HCT116 (cell line): ENCODE data around the gene CAMK1D. TPM values are rescaled to one million over a fixed set of nuclear protein-coding genes. Genes with fewer than 3 reads are reported as not detected.

Experiments used
- ATAC-seq: fragments of 200-7000 bp; cut with Tn5 transposase; 2 replicates; pipeline ENCODE4 v1.9.1; 2020; ENCODE audit warnings: mild to moderate bottlenecking, moderate library complexity
- BruUV-seq: library from RNA; stranded (reverse); fragments of 400-500 nt; replicated peaks from 2 replicates; lab custom pipeline; 2021; lab: Mats Ljungman, UMichigan
- CTCF ChIA-PET: fragments of 300-600 bp; sonication (Branson Sonifier 250); formaldehyde crosslinking; loops from one replicate; lab custom pipeline; 2021; ENCODE audit warnings: antibody characterized with exemption; lab: Charles Lee
- POLR2A ChIA-PET: fragments of 300-600, 350-600 bp; sonication (Branson Sonifier 250); formaldehyde crosslinking; loops from one replicate; lab custom pipeline; 2021; ENCODE audit warnings: antibody characterized with exemption; lab: Charles Lee
- RAD21 ChIA-PET, 2 experiments: fragments of 300-600 bp; sonication (Branson Sonifier 250); formaldehyde crosslinking; loops; one replicate each; lab custom pipeline; 2023; ENCODE audit warnings: low total read pairs in 2 of 2; ENCODE audit not compliant: uncharacterized antibody in 2 of 2, unreplicated experiment in 2 of 2, low non-redundant PET in 1 of 2; lab: Charles Lee
- DNase-seq: peaks from one replicate; pipeline ENCODE4 v3.0.0-alpha.2; 2010; ENCODE audit warnings: low read depth, low spot score
- H2AFZ ChIP-seq: fragments of 200-600 bp; shearing (Covaris generic), sonication (generic); 2 replicates; pipeline ENCODE4 v1.6.1; 2017; ENCODE audit warnings: low read depth, mixed run types, mixed read lengths, antibody characterized with exemption, low read length; ENCODE audit not compliant: poor library complexity, severe bottlenecking
- H3K27ac ChIP-seq: 2 replicates; pipeline ENCODE4 v1.5.1; 2012; ENCODE audit warnings: low read depth, low read length
- H3K27me3 ChIP-seq: fragments of 200-600 bp; sonication (generic); 2 replicates; pipeline ENCODE4 v1.6.1; 2016; ENCODE audit warnings: mixed run types, low read length, mixed read lengths; ENCODE audit not compliant: insufficient read depth
- H3K36me3 ChIP-seq, 2 experiments: fragments of 200-500 bp in 1 of 2; fragments of 200-600 bp in 1 of 2; sonication (Bioruptor generic) in 1 of 2; sonication (generic) in 1 of 2; 2 replicates each; pipeline versions ENCODE4 v1.5.1 to v1.6.1; 2014 to 2016; ENCODE audit warnings: low read length in 2 of 2, inconsistent platforms in 1 of 2, mixed read lengths in 1 of 2, mixed run types in 1 of 2; ENCODE audit not compliant: insufficient read depth in 2 of 2, control insufficient read depth in 1 of 2
- H3K4me1 ChIP-seq, 2 experiments: fragments of 200-600 bp in 1 of 2; sonication (generic) in 1 of 2; 2 replicates each; pipeline versions ENCODE4 v1.5.1 to v1.6.1; 2012 to 2017; ENCODE audit warnings: low read length in 2 of 2, inconsistent platforms in 1 of 2, mild to moderate bottlenecking in 1 of 2, mixed read lengths in 1 of 2, mixed run types in 1 of 2, moderate library complexity in 1 of 2; ENCODE audit not compliant: insufficient read depth in 2 of 2, control insufficient read depth in 1 of 2
- H3K4me2 ChIP-seq: fragments of 200-600 bp; sonication (generic); 2 replicates; pipeline ENCODE4 v1.6.1; 2017; ENCODE audit warnings: mixed run types, low read length, mixed read lengths
- H3K4me3 ChIP-seq, 2 experiments: fragments of 200-600 bp in 1 of 2; sonication (generic) in 1 of 2; replicated peaks in 1 of 2; 2 replicates each; pipeline ENCODE4 v1.5.1; 2011 to 2016; ENCODE audit warnings: low read length in 2 of 2, control low read depth in 1 of 2, low read depth in 1 of 2, mild to moderate bottlenecking in 1 of 2, mixed read lengths in 1 of 2, mixed run types in 1 of 2
- H3K79me2 ChIP-seq: fragments of 200-600 bp; sonication (generic); 2 replicates; pipeline ENCODE4 v1.6.1; 2017; ENCODE audit warnings: mild to moderate bottlenecking, mixed run types, low read length, moderate library complexity, mixed read lengths; ENCODE audit not compliant: insufficient read depth
- H3K9ac ChIP-seq: fragments of 200-600 bp; sonication (generic); 2 replicates; pipeline ENCODE4 v1.6.1; 2016; ENCODE audit warnings: low read length, mixed read lengths
- H3K9me2 ChIP-seq: fragments of 200-600 bp; sonication (generic), shearing (Covaris generic); 2 replicates; pipeline ENCODE4 v1.6.1; 2017; ENCODE audit warnings: mixed run types, mild to moderate bottlenecking, moderate library complexity; ENCODE audit not compliant: insufficient read depth
- H3K9me3 ChIP-seq, 2 experiments: fragments of 200-500 bp in 1 of 2; fragments of 200-600 bp in 1 of 2; sonication (Bioruptor generic) in 1 of 2; sonication (generic) in 1 of 2; 2 replicates each; pipeline ENCODE4 v1.6.1; 2014 to 2017; ENCODE audit warnings: low read length in 2 of 2, mixed read lengths in 2 of 2, inconsistent platforms in 1 of 2, low read depth in 1 of 2, mild to moderate bottlenecking in 1 of 2, mixed run types in 1 of 2, moderate library complexity in 1 of 2; ENCODE audit not compliant: control insufficient read depth in 1 of 2, insufficient read depth in 1 of 2
- H4K20me1 ChIP-seq: fragments of 200-600 bp; sonication (generic), shearing (Covaris generic); 2 replicates; pipeline ENCODE4 v1.6.1; 2017; ENCODE audit warnings: mixed run types, mild to moderate bottlenecking, moderate library complexity; ENCODE audit not compliant: insufficient read depth
- ATF3 ChIP-seq: IDR thresholded peaks from 2 replicates; pipeline ENCODE4 v1.6.1; 2012
- CEBPB ChIP-seq: IDR thresholded peaks from 2 replicates; pipeline ENCODE4 v1.6.1; 2012; ENCODE audit warnings: low read depth
- CTCF ChIP-seq, 3 experiments: fragments of 200-600 bp in 1 of 3; sonication (generic) in 1 of 3; IDR thresholded peaks in 2 of 3; conservative IDR thresholded peaks in 1 of 3; 2 replicates each; pipeline ENCODE4 v1.5.1; 2012 to 2017; ENCODE audit warnings: low read depth in 2 of 3, low read length in 2 of 3, antibody characterized with exemption in 1 of 3, borderline replicate concordance in 1 of 3, control low read depth in 1 of 3, mild to moderate bottlenecking in 1 of 3, mixed read lengths in 1 of 3, mixed run types in 1 of 3, moderate library complexity in 1 of 3; ENCODE audit not compliant: insufficient read depth in 1 of 3
- EGR1 ChIP-seq: IDR thresholded peaks from 2 replicates; pipeline ENCODE4 v1.6.1; 2012; ENCODE audit warnings: low read depth
- ELF1 ChIP-seq: IDR thresholded peaks from 2 replicates; pipeline ENCODE4 v1.6.1; 2012; ENCODE audit warnings: low read depth, borderline replicate concordance
- EZH2 ChIP-seq: fragments of 200-600 bp; sonication (generic); IDR thresholded peaks from 2 replicates; pipeline ENCODE4 v1.6.1; 2017; ENCODE audit warnings: antibody characterized with exemption, mixed run types
- EZH2phosphoT487 ChIP-seq: fragments of 200-600 bp; IDR thresholded peaks from 2 replicates; pipeline ENCODE4 v1.6.1; 2018; ENCODE audit warnings: antibody characterized with exemption, borderline replicate concordance
- FOSL1 ChIP-seq: IDR thresholded peaks from 2 replicates; pipeline ENCODE4 v1.6.1; 2012; ENCODE audit warnings: low read depth
- JUND ChIP-seq: IDR thresholded peaks from 2 replicates; pipeline ENCODE4 v1.6.1; 2012
- MAX ChIP-seq: IDR thresholded peaks from 2 replicates; pipeline ENCODE4 v1.6.1; 2012
- POLR2A ChIP-seq: IDR thresholded peaks from 2 replicates; pipeline ENCODE4 v1.7.0; 2011; ENCODE audit warnings: borderline replicate concordance; ENCODE audit not compliant: insufficient read depth, insufficient read length; ENCODE audit errors: extremely low read depth
- POLR2AphosphoS5 ChIP-seq: IDR thresholded peaks from 2 replicates; pipeline ENCODE4 v1.6.1; 2011; ENCODE audit warnings: mild to moderate bottlenecking, low read depth, low read length, moderate library complexity
- RAD21 ChIP-seq: IDR thresholded peaks from 2 replicates; pipeline ENCODE4 v1.6.1; 2012; ENCODE audit warnings: low read depth, mild to moderate bottlenecking
- REST ChIP-seq: IDR thresholded peaks from 2 replicates; pipeline ENCODE4 v1.6.1; 2012; ENCODE audit warnings: low read depth
- SIN3A ChIP-seq: IDR thresholded peaks from 2 replicates; pipeline ENCODE4 v1.6.1; 2012; ENCODE audit warnings: low read depth
- TCF7L2 ChIP-seq: IDR thresholded peaks from 2 replicates; pipeline ENCODE4 v1.7.0; 2011; ENCODE audit warnings: borderline replicate concordance, inconsistent platforms; ENCODE audit not compliant: insufficient read depth, insufficient read length; ENCODE audit errors: extremely low read depth
- YY1 ChIP-seq: IDR thresholded peaks from 2 replicates; pipeline ENCODE4 v1.6.1; 2011; ENCODE audit warnings: low read length, low read depth, moderate library complexity, mild to moderate bottlenecking; ENCODE audit not compliant: insufficient replicate concordance; ENCODE audit errors: extremely low read depth
- ZFX ChIP-seq: fragments of 450-650 bp; IDR thresholded peaks from 2 replicates; pipeline ENCODE4 v1.6.1; 2017
- ZNF274 ChIP-seq: fragments of 200-500 bp; sonication (Bioruptor generic); IDR thresholded peaks from 2 replicates; pipeline ENCODE4 v1.6.1; 2014; ENCODE audit warnings: mild to moderate bottlenecking, low read depth, low read length, inconsistent platforms
- intact Hi-C: fragments of 100-400 bp; cut with micrococcal nuclease; formaldehyde crosslinking; loops from 2 replicates; pipeline ENCODE4 v1.10.0; 2022
- total RNA-seq: library from RNA; stranded (reverse); gene quantifications from one replicate; pipeline ENCODE4 v1.2.1, GENCODE V29; 2021; ENCODE audit not compliant: unreplicated experiment

The CAMK1D gene
- total RNA-seq, 1 experiment from 2014 or later, result 9.6 TPM

- ChIA-PET RAD21 (no interaction called here), POLR2A (no interaction called here), CTCF (no interaction called here)
- H3K27ac ChIP-seq, result no peak overlapping the region
- BruUV-seq, result no TSS peak
- DNase-seq (no peak), ATAC-seq (no peak)
- H3K36me3 ChIP-seq, result no peaks in the 10 kb centered on the region
- no peak overlapping the region for H3K9ac ChIP-seq
- no peaks in the 10 kb centered on the region for H3K9me3 ChIP-seq
- no peaks in the 10 kb centered on the region for H3K79me2 ChIP-seq
- no peaks in the 10 kb centered on the region for H4K20me1 ChIP-seq
- H3K4me3 ChIP-seq, result no peak overlapping the region
- TF ChIP-seq POLR2A, result no peak
- no peak for TF ChIP-seq EGR1
- TF ChIP-seq ATF3, result no peak
- TF ChIP-seq ELF1, result no peak
- no peak for TF ChIP-seq ZNF274
- TF ChIP-seq EZH2phosphoT487, result no peak
- TF ChIP-seq EZH2, result no peak
- no peak for TF ChIP-seq POLR2AphosphoS5
- TF ChIP-seq CTCF (IDR thresholded peaks at IDR 0.05 in 2 of 3, conservative IDR thresholded peaks at IDR 0.05 in 1 of 3; ENCODE audit: borderline replicate concordance in 1 of 3, insufficient read depth in 1 of 3, low read depth in 2 of 3, low read length in 2 of 3), result no peak
- no peak for TF ChIP-seq RAD21
- no peak for TF ChIP-seq SIN3A
- no peak for TF ChIP-seq CEBPB
- TF ChIP-seq ZFX, result no peak
- no peak for TF ChIP-seq REST
- TF ChIP-seq MAX, result no peak
- no peak for TF ChIP-seq JUND
- TF ChIP-seq TCF7L2, result no peak
- TF ChIP-seq YY1, result no peak
- no peak for TF ChIP-seq FOSL1
- no peaks in the 10 kb centered on the region; the same call in 1 of the 2 replicates for H3K9me2 ChIP-seq
- no peaks in the 10 kb centered on the region for H3K27me3 ChIP-seq
- H2AFZ ChIP-seq, result no peak overlapping the region
- intact Hi-C loops, result no loop called here
- H3K4me1 ChIP-seq, result no peaks in the 10 kb centered on the region
- no peak overlapping the region for H3K4me2 ChIP-seq
Observed at GRCh38 chr10:12690525-12691126, 341.3 kb downstream of the CAMK1D start.
